Breast epithelium (tissue), 4 donors: ENCODE measurements around the gene SLC39A3. TPM values are rescaled to one million over a fixed set of nuclear protein-coding genes. Genes with fewer than 3 reads are reported as not detected.
A peak's percentile ranks its signal among the peaks of the same experiment; 100 is the strongest.

Experiments used
- DNase-seq, 2 donors: peaks; one replicate each; pipeline ENCODE4 v3.0.0-alpha.2; 2019; ENCODE audit warnings: low spot score in 2 of 2
- H3K27ac ChIP-seq, 2 donors: fragments of 200-600 bp; sonication (generic) in 1 of 2; one replicate each; pipeline ENCODE4 v1.5.1; 2016 to 2019; ENCODE audit warnings: mild to moderate bottlenecking in 1 of 2
- H3K27me3 ChIP-seq, 2 donors: fragments of 200-600 bp; sonication (generic) in 1 of 2; one replicate each; pipeline versions ENCODE4 v1.5.1 to v1.6.0; 2017 to 2019; ENCODE audit warnings: control low read depth in 1 of 2, mild to moderate bottlenecking in 1 of 2
- H3K36me3 ChIP-seq: fragments of 200-600 bp; one replicate; pipeline ENCODE4 v1.5.1; 2019
- H3K4me1 ChIP-seq, 2 donors: fragments of 200-600 bp; sonication (generic); one replicate each; pipeline ENCODE4 v1.5.1; 2016 to 2019; ENCODE audit warnings: control low read depth in 1 of 2
- H3K4me3 ChIP-seq, 3 donors: fragments of 200-600 bp; sonication (generic); 1 replicate in 2 of 3; 2 replicates in 1 of 3; pipeline ENCODE4 v1.5.1; 2016 to 2019; ENCODE audit warnings: mild to moderate bottlenecking in 3 of 3, moderate library complexity in 2 of 3
- H3K9me3 ChIP-seq, 2 donors: fragments of 200-600 bp; sonication (generic) in 1 of 2; one replicate each; pipeline ENCODE4 v1.5.1; 2016 to 2019; ENCODE audit warnings: control low read depth in 1 of 2
- POLR2A ChIP-seq: fragments of 450-650 bp; IDR thresholded peaks from one replicate; pipeline ENCODE4 v1.6.1; 2016; ENCODE audit warnings: antibody characterized with exemption, mild to moderate bottlenecking, moderate library complexity
- POLR2AphosphoS5 ChIP-seq, 3 donors: sonication (generic); formaldehyde crosslinking; IDR thresholded peaks; one replicate each; pipeline ENCODE4 v1.6.1; 2017; ENCODE audit warnings: antibody characterized with exemption in 3 of 3
- intact Hi-C: fragments of 100-400 bp; cut with DNase I; formaldehyde crosslinking; loops from one replicate; pipeline ENCODE4 v1.15.1; 2023; ENCODE audit warnings: low total_unique reads
- total RNA-seq, 3 donors: library from RNA; depleted of rRNA; stranded (reverse); fragments of >200 nt; gene quantifications; one replicate each; pipeline ENCODE4 v1.1.0, GENCODE V29; 2016
- TF ChIP-seq, protein P1 (sequence below), 3 donors: fragments of 450-650 bp; IDR thresholded peaks; one replicate each; pipeline ENCODE4 v1.5.1; 2016 to 2017; ENCODE audit warnings: antibody characterized with exemption in 3 of 3, mild to moderate bottlenecking in 3 of 3, moderate library complexity in 3 of 3

Gene SLC39A3
- total RNA-seq, 3 donors from 2014 or later: 23.8 to 36.1 (median 27.2) TPM

DNA sequence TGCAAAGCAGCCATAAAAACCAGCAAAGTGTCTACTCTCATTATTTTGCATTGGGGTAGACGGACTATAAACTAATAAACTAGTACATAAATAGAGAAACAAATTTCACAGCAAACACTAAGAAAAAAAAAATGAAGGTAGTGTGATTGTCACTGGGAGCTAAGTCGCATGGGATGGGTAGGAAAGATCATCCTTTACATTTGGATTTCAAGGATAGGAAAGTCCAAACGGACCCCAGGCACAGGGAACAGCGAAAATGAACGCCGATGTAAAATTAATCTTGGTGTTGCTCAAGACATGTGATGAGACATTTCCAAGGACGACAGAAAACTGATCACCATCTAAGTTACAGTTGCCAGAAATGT is 43.9 kb upstream of the SLC39A3 start:
- H3K4me1 ChIP-seq: peaks cover 5 to 19% of the 10 kb centered on the region in 2 donors
- H3K36me3 ChIP-seq: no peaks in the 10 kb centered on the region
- TF ChIP-seq POLR2AphosphoS5 (IDR thresholded peaks at IDR 0.05): no peak
- TF ChIP-seq POLR2A: no peak
- TF ChIP-seq, protein P1, sequence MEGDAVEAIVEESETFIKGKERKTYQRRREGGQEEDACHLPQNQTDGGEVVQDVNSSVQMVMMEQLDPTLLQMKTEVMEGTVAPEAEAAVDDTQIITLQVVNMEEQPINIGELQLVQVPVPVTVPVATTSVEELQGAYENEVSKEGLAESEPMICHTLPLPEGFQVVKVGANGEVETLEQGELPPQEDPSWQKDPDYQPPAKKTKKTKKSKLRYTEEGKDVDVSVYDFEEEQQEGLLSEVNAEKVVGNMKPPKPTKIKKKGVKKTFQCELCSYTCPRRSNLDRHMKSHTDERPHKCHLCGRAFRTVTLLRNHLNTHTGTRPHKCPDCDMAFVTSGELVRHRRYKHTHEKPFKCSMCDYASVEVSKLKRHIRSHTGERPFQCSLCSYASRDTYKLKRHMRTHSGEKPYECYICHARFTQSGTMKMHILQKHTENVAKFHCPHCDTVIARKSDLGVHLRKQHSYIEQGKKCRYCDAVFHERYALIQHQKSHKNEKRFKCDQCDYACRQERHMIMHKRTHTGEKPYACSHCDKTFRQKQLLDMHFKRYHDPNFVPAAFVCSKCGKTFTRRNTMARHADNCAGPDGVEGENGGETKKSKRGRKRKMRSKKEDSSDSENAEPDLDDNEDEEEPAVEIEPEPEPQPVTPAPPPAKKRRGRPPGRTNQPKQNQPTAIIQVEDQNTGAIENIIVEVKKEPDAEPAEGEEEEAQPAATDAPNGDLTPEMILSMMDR (IDR thresholded peaks at IDR 0.05): no peak
- H3K27ac ChIP-seq: peak overlapping the region; percentile 93 to 97
- peak overlapping the region in 2 of 3 donors; percentile 88 to 89 for H3K4me3 ChIP-seq
- intact Hi-C loops: loop anchor here (5.0 kb wide), 1 partner anchor 1536 kb away; the partner anchor contains the start of gene MIDN
- DNase-seq: no peak
- no peaks in the 10 kb centered on the region for H3K27me3 ChIP-seq
- no peaks in the 10 kb centered on the region for H3K9me3 ChIP-seq

DNA sequence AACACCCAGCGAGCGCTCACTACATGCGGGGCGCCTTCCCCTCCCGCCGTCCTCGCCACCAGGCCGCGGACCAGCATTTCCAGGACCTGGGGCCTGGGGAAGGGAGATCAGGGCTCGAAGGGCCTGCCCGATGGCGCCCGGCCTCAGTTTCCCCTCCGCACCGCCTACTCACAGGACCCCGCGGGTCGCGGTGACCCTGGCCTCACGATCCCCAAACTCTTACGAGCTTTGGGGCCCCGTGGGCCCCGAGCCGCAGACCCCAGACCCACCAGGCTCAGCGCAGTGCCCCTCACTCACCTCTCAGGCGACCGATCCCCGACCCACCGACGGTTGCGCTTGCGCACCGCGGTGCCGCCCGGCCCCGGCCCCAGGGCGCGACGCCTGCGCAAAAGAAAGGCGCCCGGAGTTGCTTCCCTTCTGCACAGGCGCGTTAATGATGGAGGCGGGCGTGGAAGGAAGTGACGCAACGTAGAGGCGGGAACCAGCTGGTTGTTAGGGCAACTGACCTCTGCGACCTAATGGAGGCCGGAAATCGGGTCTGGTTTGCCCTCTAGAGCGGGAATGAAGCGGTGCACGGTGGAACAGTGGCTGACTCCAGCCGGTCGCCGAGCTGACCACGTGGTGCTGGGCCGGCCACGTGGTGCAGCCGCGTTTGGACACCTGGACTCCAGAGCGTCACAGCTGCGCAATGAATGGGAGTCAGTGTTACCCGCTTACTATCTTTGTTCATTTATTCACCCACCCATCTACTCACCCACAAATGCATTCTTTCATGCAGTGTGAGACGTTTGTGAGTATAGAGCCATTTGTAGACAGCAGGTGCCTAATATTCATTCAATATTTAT is 43.3 kb upstream of the SLC39A3 start, which contains the start of gene SGTA:
Gene SGTA, minus strand, starts transcription at position 338 of the 845 bp plus-strand sequence. CDS start 14,205 bp downstream, outside the sequence.
- peak; percentile 98 for DNase-seq
- peak; percentile 84 for TF ChIP-seq POLR2A
- TF ChIP-seq POLR2AphosphoS5 (IDR thresholded peaks at IDR 0.05): peak; percentile 64 to 88 (median 84)
- TF ChIP-seq, protein P1 (IDR thresholded peaks at IDR 0.05): peak in 2 of 3 donors; percentile 45 to 73
- no peaks in the 10 kb centered on the region for H3K9me3 ChIP-seq
- no peaks in the 10 kb centered on the region for H3K36me3 ChIP-seq
- peaks cover 5 to 19% of the 10 kb centered on the region in 2 donors for H3K4me1 ChIP-seq
- no peaks in the 10 kb centered on the region for H3K27me3 ChIP-seq
- H3K4me3 ChIP-seq: peak within 1 kb of the TSS; percentile 88 to 99 (median 89)
- intact Hi-C loops: loop anchor here (5.0 kb wide), 1 partner anchor 1536 kb away; the partner anchor contains the start of gene MIDN
- peak within 1 kb of the TSS; percentile 93 to 97 for H3K27ac ChIP-seq

DNA sequence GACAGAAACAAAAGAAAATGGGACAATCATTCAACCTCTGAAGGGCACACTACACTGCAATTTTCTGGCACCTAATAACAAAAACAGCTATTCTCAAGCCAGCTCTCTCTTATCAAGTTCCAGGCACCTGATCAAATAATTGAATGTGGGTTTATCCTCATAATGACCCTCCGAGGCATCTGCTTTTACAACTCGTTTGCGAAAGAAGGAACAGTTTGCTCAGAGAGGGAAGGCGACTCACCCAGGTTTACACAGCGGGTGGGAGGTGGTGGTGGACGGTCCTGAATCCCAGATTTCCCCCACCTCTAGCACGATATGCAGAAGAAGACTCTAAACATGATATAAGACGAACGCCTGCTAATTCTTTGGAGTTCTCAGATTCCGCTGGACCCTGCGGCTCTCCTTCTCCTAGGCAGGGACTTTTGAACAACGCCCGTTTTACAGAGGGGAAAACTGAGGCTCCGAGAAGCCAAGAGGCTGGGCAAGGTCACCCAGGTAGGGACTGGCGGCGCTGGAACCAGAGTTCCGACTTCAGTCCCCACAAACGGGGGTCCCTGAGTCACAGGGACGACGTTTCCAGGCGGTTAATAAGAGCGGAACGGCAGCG is 42.6 kb upstream of the SLC39A3 start:
- TF ChIP-seq POLR2AphosphoS5 (IDR thresholded peaks at IDR 0.05) (no peak), POLR2A (no peak)
- TF ChIP-seq, protein P1 (IDR thresholded peaks at IDR 0.05): no peak
- H3K27me3 ChIP-seq: no peaks in the 10 kb centered on the region
- peak overlapping the region; percentile 88 to 99 (median 89) for H3K4me3 ChIP-seq
- peaks cover 5 to 19% of the 10 kb centered on the region in 2 donors for H3K4me1 ChIP-seq
- intact Hi-C loops: loop anchor here (5.0 kb wide), 1 partner anchor 1535 kb away; the partner anchor contains the start of gene MIDN
- DNase-seq: no peak
- H3K9me3 ChIP-seq: no peaks in the 10 kb centered on the region
- peak overlapping the region; percentile 93 to 97 for H3K27ac ChIP-seq
- H3K36me3 ChIP-seq: no peaks in the 10 kb centered on the region

DNA sequence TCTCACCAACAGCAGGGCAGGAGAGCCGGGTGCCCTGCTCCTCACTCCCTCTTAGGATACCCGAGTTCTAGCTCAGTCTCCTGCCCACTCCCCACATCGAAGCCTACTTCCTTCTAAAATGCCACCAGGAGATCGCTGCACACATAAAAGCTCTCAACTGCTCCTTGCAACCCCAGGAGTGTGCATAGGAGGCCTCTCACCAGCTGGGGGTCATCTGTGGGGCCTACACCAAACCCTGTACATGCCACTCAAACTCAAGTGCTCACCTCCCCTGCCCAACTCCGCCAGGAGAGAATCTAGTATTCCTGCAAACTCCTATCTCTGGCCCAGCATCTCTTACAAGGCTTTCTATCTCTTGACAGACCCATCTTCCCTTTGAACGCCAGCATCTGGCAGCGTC is 40.5 kb upstream of the SLC39A3 start:
- TF ChIP-seq, protein P1 (IDR thresholded peaks at IDR 0.05): no peak
- TF ChIP-seq POLR2A (no peak), POLR2AphosphoS5 (IDR thresholded peaks at IDR 0.05) (no peak)
- H3K9me3 ChIP-seq: no peaks in the 10 kb centered on the region
- H3K4me1 ChIP-seq: peaks cover 0 to 13% of the 10 kb centered on the region in 2 donors
- H3K4me3 ChIP-seq: no peak overlapping the region
- intact Hi-C loops: loop anchor here (5.0 kb wide), 1 partner anchor 1533 kb away; the partner anchor contains the start of gene MIDN
- H3K27me3 ChIP-seq: no peaks in the 10 kb centered on the region
- DNase-seq: no peak
- no peak overlapping the region for H3K27ac ChIP-seq
- no peaks in the 10 kb centered on the region for H3K36me3 ChIP-seq
